Epithelial cell of proximal tubule (primary cell): ENCODE data around the gene CSTPP1. TPM values are rescaled to one million over a fixed set of nuclear protein-coding genes. Genes with fewer than 3 reads are reported as not detected.

Source experiments
- DNase-seq: peaks from one replicate; pipeline ENCODE4 v3.0.0-alpha.2; 2011; ENCODE audit warnings: low read depth
- H3K4me3 ChIP-seq: 2 replicates; pipeline ENCODE4 v1.5.1; 2011; ENCODE audit warnings: low read depth, mild to moderate bottlenecking, low read length
- CTCF ChIP-seq: conservative IDR thresholded peaks from 2 replicates; pipeline ENCODE4 v1.5.1; 2012; ENCODE audit warnings: low read depth, mild to moderate bottlenecking, low read length
- total RNA-seq: library from RNA; depleted of rRNA; stranded (reverse); fragments of >200 nt; gene quantifications from 2 replicates; pipeline ENCODE4 v1.2.3, GENCODE V29; 2015

The CSTPP1 gene
- total RNA-seq = 32.1 and 39.8 TPM in 2 replicates

GRCh38 chr11:46936138-46937110 is at the start of gene CSTPP1:
TSS of gene CSTPP1 (plus strand) at chr11:46936761. CDS start at chr11:46936806, 45 bp downstream.
- no peak for TF ChIP-seq CTCF
- DNase-seq = no peak
- peak within 1 kb of the TSS; percentile 76 for H3K4me3 ChIP-seq

GRCh38 chr11:46888636-46889035 is 47.9 kb upstream of the CSTPP1 start:
- H3K4me3 ChIP-seq = no peak overlapping the region
- DNase-seq = no peak
- TF ChIP-seq CTCF = no peak

- no peak overlapping the region for H3K4me3 ChIP-seq
- TF ChIP-seq CTCF = no peak
- DNase-seq = no peak
Measured at GRCh38 chr11:46889251-46889650, 47.3 kb upstream of the CSTPP1 start.

- no peak for DNase-seq
- peak; percentile 91 for TF ChIP-seq CTCF
Measured at GRCh38 chr11:46889689-46890475, 46.7 kb upstream of the CSTPP1 start.

GRCh38 chr11:46890665-46891064 is 45.9 kb upstream of the CSTPP1 start:
- no peak for TF ChIP-seq CTCF
- no peak for DNase-seq
- no peak overlapping the region for H3K4me3 ChIP-seq

More at GRCh38 chr11:46889689-46890475, 46.7 kb upstream of the CSTPP1 start:
- no peak overlapping the region for H3K4me3 ChIP-seq

GRCh38 chr11:46892109-46892508 is 44.5 kb upstream of the CSTPP1 start:
- TF ChIP-seq CTCF = no peak
- no peak overlapping the region for H3K4me3 ChIP-seq
- DNase-seq = no peak
